NCI-H2227 treated with DMSO at 0.1 percent for 48 hours (cell line): ENCODE measurements around the gene OR6M1.

Experiments
- DNase-seq: peaks from one replicate; lab custom pipeline; 2025; lab: John Stamatoyannopoulos, UW

OR6M1 gene

GRCh38 chr11:123806249-123806648, at the start of gene OR6M1:
Gene OR6M1, minus strand, starts transcription at chr11:123806349. Its CDS starts 0 bp downstream, at chr11:123806349.
- no peak for DNase-seq

GRCh38 chr11:123853038-123853437, 46.9 kb upstream of the OR6M1 start:
- no peak for DNase-seq

GRCh38 chr11:123852321-123852720, 46.2 kb upstream of the OR6M1 start:
- DNase-seq = no peak

- no peak for DNase-seq
Observed at GRCh38 chr11:123851110-123851509, 45.0 kb upstream of the OR6M1 start.

- DNase-seq = no peak
Observed at GRCh38 chr11:123841174-123841573, 35.0 kb upstream of the OR6M1 start.

GRCh38 chr11:123839131-123839530, 33.0 kb upstream of the OR6M1 start:
- no peak for DNase-seq

GRCh38 chr11:123838659-123839058, 32.5 kb upstream of the OR6M1 start:
- DNase-seq = no peak

GRCh38 chr11:123838199-123838598, 32.0 kb upstream of the OR6M1 start:
- no peak for DNase-seq

- DNase-seq = no peak
Observed at GRCh38 chr11:123833095-123833494, 26.9 kb upstream of the OR6M1 start.

GRCh38 chr11:123829745-123830144, 23.6 kb upstream of the OR6M1 start:
- no peak for DNase-seq

- DNase-seq = no peak
Observed at GRCh38 chr11:123822599-123822998, 16.4 kb upstream of the OR6M1 start.

- DNase-seq = no peak
Observed at GRCh38 chr11:123822032-123822431, 15.9 kb upstream of the OR6M1 start.

GRCh38 chr11:123815122-123815521, 9.0 kb upstream of the OR6M1 start:
- DNase-seq = no peak

GRCh38 chr11:123801765-123802164, 4.4 kb downstream of the OR6M1 start:
- no peak for DNase-seq

- DNase-seq = no peak
Observed at GRCh38 chr11:123800036-123800435, 6.1 kb downstream of the OR6M1 start.

GRCh38 chr11:123799438-123799837, 6.7 kb downstream of the OR6M1 start:
- DNase-seq = no peak

GRCh38 chr11:123798513-123799252, 7.5 kb downstream of the OR6M1 start:
- DNase-seq = no peak

GRCh38 chr11:123798079-123798478, 8.1 kb downstream of the OR6M1 start:
- no peak for DNase-seq

GRCh38 chr11:123797541-123797940, 8.6 kb downstream of the OR6M1 start:
- DNase-seq = no peak

- DNase-seq = no peak
Observed at GRCh38 chr11:123797114-123797513, 9.0 kb downstream of the OR6M1 start.

- no peak for DNase-seq
Observed at GRCh38 chr11:123796226-123796625, 9.9 kb downstream of the OR6M1 start.

GRCh38 chr11:123783536-123783935, 22.6 kb downstream of the OR6M1 start:
- DNase-seq = no peak

- DNase-seq = no peak
Observed at GRCh38 chr11:123778511-123778910, 27.6 kb downstream of the OR6M1 start.
